ENCODE results near the gene PGLYRP1.

DNA sequence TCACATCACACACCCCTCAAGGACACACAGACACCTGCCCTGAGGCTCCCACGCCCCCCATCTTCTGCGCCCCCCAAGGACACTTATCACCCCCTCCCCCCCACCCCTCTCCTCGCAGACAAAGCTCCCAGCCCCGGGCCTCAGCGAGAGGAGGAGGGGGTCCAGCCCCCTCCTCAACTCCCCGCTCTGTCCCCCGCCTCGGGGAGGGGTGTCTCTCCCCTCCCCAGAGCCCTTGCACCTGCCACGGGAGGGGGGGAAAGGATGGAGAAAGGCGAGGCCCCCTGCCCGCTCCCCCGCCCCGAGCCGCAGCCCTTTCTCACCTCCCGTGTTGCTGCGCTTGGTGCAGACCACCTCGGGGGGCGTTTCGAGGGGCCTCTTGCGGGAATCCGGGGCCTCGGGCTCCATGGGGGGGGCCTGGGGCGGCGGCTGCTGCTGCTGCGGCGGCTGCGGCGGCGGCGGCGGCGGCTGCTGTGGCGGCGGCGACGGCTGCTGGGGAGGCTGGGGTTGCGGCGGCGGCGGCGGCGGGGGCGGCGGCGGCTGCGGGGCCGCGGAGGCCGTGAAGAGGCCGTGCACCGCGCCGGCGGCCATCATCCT, 49.8 kb downstream of the PGLYRP1 start:
- TF ChIP-seq POLR2A (IDR thresholded peaks at IDR 0.05) (no peak), POLR2AphosphoS5 (IDR thresholded peaks at IDR 0.05) (no peak)
- TF ChIP-seq, protein P1, sequence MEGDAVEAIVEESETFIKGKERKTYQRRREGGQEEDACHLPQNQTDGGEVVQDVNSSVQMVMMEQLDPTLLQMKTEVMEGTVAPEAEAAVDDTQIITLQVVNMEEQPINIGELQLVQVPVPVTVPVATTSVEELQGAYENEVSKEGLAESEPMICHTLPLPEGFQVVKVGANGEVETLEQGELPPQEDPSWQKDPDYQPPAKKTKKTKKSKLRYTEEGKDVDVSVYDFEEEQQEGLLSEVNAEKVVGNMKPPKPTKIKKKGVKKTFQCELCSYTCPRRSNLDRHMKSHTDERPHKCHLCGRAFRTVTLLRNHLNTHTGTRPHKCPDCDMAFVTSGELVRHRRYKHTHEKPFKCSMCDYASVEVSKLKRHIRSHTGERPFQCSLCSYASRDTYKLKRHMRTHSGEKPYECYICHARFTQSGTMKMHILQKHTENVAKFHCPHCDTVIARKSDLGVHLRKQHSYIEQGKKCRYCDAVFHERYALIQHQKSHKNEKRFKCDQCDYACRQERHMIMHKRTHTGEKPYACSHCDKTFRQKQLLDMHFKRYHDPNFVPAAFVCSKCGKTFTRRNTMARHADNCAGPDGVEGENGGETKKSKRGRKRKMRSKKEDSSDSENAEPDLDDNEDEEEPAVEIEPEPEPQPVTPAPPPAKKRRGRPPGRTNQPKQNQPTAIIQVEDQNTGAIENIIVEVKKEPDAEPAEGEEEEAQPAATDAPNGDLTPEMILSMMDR (IDR thresholded peaks at IDR 0.05): no peak
